Esophagus squamous epithelium (tissue), 4 donors: Measurements from ENCODE around the gene USP17L22. TPM values are rescaled to one million over a fixed set of nuclear protein-coding genes. Genes with fewer than 3 reads are reported as not detected.

Experiments
- total RNA-seq, 4 donors: library from RNA; depleted of rRNA; stranded (reverse); fragments of >200 nt; gene quantifications; one replicate each; pipeline ENCODE4 v1.1.0, GENCODE V29; 2016

USP17L22 gene
- total RNA-seq, 4 donors from 2014 or later = not detected

Other genes starting within 250 kb of the USP17L22 start
- gene FAM90A26, start 97.2 kb upstream of the USP17L22 start, total RNA-seq = not detected
- gene USP17L10, start 57.0 kb upstream of the USP17L22 start, total RNA-seq = not detected
- gene USP17L11, start 52.2 kb upstream of the USP17L22 start, total RNA-seq = not detected
- not detected for gene USP17L12, start 47.5 kb upstream of the USP17L22 start, total RNA-seq
- not detected for gene USP17L13, start 42.7 kb upstream of the USP17L22 start, total RNA-seq
- not detected for gene USP17L15, start 33.2 kb upstream of the USP17L22 start, total RNA-seq
- gene USP17L17, start 23.7 kb upstream of the USP17L22 start, total RNA-seq = not detected
- gene USP17L18, start 19.0 kb upstream of the USP17L22 start, total RNA-seq = not detected
- gene USP17L19, start 14.2 kb upstream of the USP17L22 start, total RNA-seq = not detected
- gene USP17L20, start 9.5 kb upstream of the USP17L22 start, total RNA-seq = not detected
- not detected for gene USP17L21, start 4.7 kb upstream of the USP17L22 start, total RNA-seq
- not detected for gene USP17L24, start 57.5 kb downstream of the USP17L22 start, total RNA-seq
- not detected for gene USP17L25, start 62.3 kb downstream of the USP17L22 start, total RNA-seq
- gene USP17L26, start 67.0 kb downstream of the USP17L22 start, total RNA-seq = not detected
- not detected for gene USP17L5, start 71.8 kb downstream of the USP17L22 start, total RNA-seq
- gene USP17L27, start 76.5 kb downstream of the USP17L22 start, total RNA-seq = not detected
- not detected for gene USP17L28, start 81.3 kb downstream of the USP17L22 start, total RNA-seq
- not detected for gene USP17L29, start 86.0 kb downstream of the USP17L22 start, total RNA-seq
- gene USP17L30, start 95.5 kb downstream of the USP17L22 start, total RNA-seq = not detected
- not detected for gene DEFB131A, start 176.8 kb downstream of the USP17L22 start, total RNA-seq